Measurements from ENCODE around the gene ATG13. TPM values are rescaled to one million over a fixed set of nuclear protein-coding genes. Genes with fewer than 3 reads are reported as not detected.

The ATG13 gene
- total and polyA plus RNA-seq, 2 of the 4 experiments (the other 2 are of a cell fraction) = 43.0 to 49.7 TPM

DNA sequence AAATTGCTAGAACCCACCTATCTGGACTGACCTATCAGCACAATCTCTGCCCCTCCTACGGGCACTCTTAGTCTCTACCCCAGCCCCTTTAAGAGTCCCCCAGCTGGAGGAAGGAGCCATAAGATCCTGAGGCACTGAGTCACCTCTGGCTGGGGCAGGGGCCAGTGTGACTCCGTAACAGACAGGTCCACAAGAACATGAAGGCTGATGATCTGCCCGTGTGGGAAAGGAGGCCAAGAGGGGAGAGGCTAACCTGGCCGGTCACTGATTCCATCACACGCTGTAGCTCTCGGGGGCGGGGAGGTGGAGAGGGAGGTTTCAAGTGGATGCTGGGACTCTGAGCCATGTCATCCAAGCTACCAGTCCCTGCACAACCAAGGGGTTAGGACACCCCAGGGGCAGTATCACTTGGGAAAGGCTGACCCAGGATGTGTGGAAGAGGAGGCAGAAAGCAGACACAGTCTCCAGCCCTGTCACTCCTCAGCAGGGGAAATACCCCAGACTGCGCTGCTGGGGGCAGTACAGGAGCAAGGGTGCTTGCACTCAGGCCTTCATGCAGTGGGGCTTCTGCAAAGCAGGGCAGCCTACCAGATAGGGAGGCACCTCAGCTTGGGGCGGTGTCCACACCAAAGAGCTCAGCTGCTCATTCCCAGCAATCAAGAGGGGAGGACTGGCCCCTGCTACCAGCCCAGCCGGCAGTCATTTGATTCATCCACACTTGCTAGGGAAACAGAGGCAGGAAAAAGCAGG is 60.8 kb downstream of the ATG13 start:
- no peak overlapping the region for H3K14ac ChIP-seq (replicated peaks; ENCODE audit: low read depth, low read length)
- H3K4me3 ChIP-seq (ENCODE audit: insufficient read depth, low read depth, low read length) = no peak overlapping the region
- in situ Hi-C loops (cut with MboI; ENCODE audit: low sequenced_read_pairs) (no loop called here), intact Hi-C loops (cut with micrococcal nuclease) (no loop called here), dilution Hi-C loops (cut with HindIII; ENCODE audit: low sequenced_read_pairs, unreplicated experiment) (no loop called here)
- no peak overlapping the region for H4K8ac ChIP-seq (ENCODE audit: low read depth in 2 of 2, low read length in 2 of 2)
- no peak overlapping the region for H4K91ac ChIP-seq (ENCODE audit: insufficient read depth, low read depth, low read length)
- ChIA-PET CTCF (no interaction called here), POLR2A (ENCODE audit: unreplicated experiment) (interaction anchor here (0.5 kb wide), 1 partner anchor 583 kb away, joined by 3 read pairs; no protein-coding TSS in a partner anchor)
- no peak overlapping the region for H2BK15ac ChIP-seq (ENCODE audit: low read depth, low read length)
- H3K9ac ChIP-seq (ENCODE audit: low read depth, low read length) = no peak overlapping the region
- H3K79me1 ChIP-seq (ENCODE audit: low read depth in 1 of 2, low read length in 2 of 2) = peaks cover under 1 to 17% of the 10 kb centered on the region in 2 experiments; a peak in 2 of 4 replicates
- no peak overlapping the region for H4K5ac ChIP-seq (ENCODE audit: low read depth, low read length)
- TF ChIP-seq CTCF (conservative IDR thresholded peaks at IDR 0.05; ENCODE audit: low read depth, low read length) (0 out of 2 replicates have a peak, but pooled peaks have one; percentile 4), CHD1 (IDR thresholded peaks at IDR 0.05; ENCODE audit: low read depth, low read length) (no peak)
- WGBS, 2 experiments (ENCODE audit: extremely low coverage in 2 of 2, insufficient read length in 1 of 2) = 77% methylated on average over 3 of the region's 10 CpGs; no CpG with 5 or more reads in 1 of the 2 experiments
- H3K23ac ChIP-seq (ENCODE audit: low read depth, low read length) = no peak overlapping the region
- H3K56ac ChIP-seq (ENCODE audit: extremely low read depth, insufficient read depth, low read length) = no peak overlapping the region
- H2AK9ac ChIP-seq (replicated peaks; ENCODE audit: low read depth, low read length, poor library complexity) = no peak overlapping the region
- no peak overlapping the region for H2BK5ac ChIP-seq (ENCODE audit: low read depth, low read length, poor library complexity, severe bottlenecking)
- no peak overlapping the region for H2BK20ac ChIP-seq (ENCODE audit: low read depth, low read length)
- H3K9me1 ChIP-seq (ENCODE audit: insufficient read depth, low read length) = peaks cover 12% of the 10 kb centered on the region; the same call in 1 of the 2 replicates
- no peak overlapping the region for H3K18ac ChIP-seq (ENCODE audit: low read depth, low read length)
- peaks cover 7% of the 10 kb centered on the region; the same call in 1 of the 2 replicates for H4K20me1 ChIP-seq (ENCODE audit: insufficient read depth, low read length)
- no peak overlapping the region for H3K27ac ChIP-seq (ENCODE audit: insufficient read depth, low read length)
- H3K4me1 ChIP-seq (ENCODE audit: control insufficient read depth, insufficient read depth, low read length) = peaks cover 11% of the 10 kb centered on the region
- no peaks in the 10 kb centered on the region for H3K9me3 ChIP-seq (ENCODE audit: control insufficient read depth, insufficient read depth, low read length)
- DNase-seq (peak; percentile 60), ATAC-seq (ENCODE audit: low read depth) (no peak)
- no peak overlapping the region for H3K4me2 ChIP-seq (ENCODE audit: low read depth, low read length)
- BruUV-seq (replicated peaks) = no TSS peak
- H3K27me3 ChIP-seq (ENCODE audit: control insufficient read depth, insufficient read depth, low read length) = no peaks in the 10 kb centered on the region
- H3K4ac ChIP-seq (ENCODE audit: low read depth, low read length) = no peak overlapping the region
- no peak overlapping the region for H2AK5ac ChIP-seq (ENCODE audit: low read depth, low read length)
- H3K36me3 ChIP-seq (ENCODE audit: control insufficient read depth, insufficient read depth, low read length) = peaks cover 60% of the 10 kb centered on the region
- H2BK120ac ChIP-seq (ENCODE audit: low read depth, low read length) = no peak overlapping the region
- no peak overlapping the region for H2AFZ ChIP-seq (replicated peaks; ENCODE audit: low read length, poor library complexity)

Data from IMR-90 (cell line).